ENCODE data around the gene MPND.

The MPND gene

GRCh38 chr19:4368128-4368820 is 24.9 kb downstream of the MPND start:
- DNase-seq: no peak

GRCh38 chr19:4369109-4369887 is 25.9 kb downstream of the MPND start:
- peak; percentile 75 for DNase-seq

- DNase-seq: no peak
Measured at GRCh38 chr19:4369888-4370260, 26.5 kb downstream of the MPND start.

GRCh38 chr19:4370418-4371041 is 27.2 kb downstream of the MPND start:
- DNase-seq: no peak

DNA sequence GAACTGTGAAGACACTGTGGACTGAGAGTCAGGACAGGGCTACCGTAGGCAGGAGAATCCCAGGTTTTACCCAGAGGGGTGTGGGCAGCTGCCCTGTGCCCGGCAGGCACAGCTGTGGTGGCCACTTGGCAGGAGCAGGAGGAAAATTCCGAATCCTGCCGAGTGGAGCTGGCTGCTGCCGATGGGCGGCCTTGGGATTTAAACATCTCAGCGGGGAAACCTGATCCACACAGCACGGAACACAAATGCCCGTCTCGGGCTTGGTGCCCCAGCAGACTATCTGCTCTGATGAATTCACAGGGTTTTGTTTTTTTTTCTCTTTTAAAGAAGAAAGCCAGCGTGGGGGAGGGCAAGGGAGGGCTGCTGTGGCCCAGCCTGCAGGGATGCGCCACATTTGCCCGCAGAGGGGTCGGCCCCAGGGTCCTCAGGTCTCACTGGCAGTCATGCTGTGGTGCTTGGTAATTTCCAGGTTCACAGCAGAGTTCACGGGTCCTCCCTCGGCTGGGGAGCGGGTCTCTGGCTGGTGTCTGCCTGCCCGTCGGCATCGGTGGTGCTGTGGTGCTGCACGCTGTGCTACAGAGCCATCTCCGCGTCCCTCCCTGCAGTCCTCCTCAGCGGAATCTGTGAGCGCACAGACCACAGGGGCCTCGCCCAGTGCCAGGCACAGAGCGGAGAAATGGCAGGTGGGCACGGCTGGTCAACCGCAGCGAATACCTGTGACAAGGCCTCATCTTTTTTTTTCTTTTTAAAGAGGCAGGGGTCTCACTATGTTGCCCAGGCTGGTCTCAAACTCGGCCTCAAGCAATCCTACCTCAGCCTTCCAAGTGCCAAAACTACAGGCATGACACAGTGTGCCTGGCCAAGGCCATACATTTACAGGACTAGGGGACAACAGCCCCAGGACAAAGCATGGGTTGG is 28.1 kb downstream of the MPND start:
- no peak for DNase-seq

DNA sequence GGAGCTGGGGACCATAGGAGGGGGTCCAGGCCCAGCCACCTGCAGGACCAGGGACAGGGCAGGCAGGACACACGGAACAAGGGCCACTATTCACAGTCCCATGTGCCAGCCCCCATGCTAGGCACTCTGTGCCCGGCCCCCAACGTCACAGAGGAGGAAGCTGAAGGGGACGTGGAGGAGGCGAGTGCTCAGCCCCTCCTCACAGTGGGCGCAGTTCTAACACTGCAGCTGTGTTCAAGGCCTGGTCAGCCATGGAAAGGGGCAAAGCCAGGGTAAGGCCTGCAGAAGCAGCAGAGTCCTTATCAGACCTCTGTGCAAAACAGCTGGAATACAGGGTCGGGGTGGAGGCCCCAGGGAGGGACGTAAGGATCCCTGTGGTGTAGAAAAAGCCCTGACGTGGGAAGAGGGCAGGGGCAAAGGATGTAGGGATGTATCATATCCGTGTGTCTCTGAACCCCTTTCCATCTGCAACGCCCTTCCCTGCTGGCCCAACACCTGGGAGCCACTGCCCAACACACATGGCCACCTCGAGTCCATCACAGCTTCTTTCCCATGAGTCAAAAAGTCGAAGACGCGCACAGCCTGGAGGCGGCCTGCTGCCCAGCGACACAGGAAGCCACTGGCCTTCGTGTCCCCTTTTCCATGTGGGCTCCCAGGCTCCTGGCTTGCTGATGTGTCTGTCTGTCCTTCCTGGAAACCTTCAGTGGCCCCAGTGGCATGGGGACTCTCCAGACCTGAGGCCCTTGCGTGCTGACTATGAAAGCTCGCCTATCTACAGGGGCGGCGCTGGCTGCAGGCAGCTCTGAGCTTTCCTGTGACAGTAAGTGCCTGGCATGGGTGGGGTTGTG is 29.0 kb downstream of the MPND start:
- DNase-seq: no peak

- no peak for DNase-seq
Measured at GRCh38 chr19:4373013-4373367, 29.6 kb downstream of the MPND start.

GRCh38 chr19:4373601-4374497 is 30.5 kb downstream of the MPND start:
- no peak for DNase-seq

DNA sequence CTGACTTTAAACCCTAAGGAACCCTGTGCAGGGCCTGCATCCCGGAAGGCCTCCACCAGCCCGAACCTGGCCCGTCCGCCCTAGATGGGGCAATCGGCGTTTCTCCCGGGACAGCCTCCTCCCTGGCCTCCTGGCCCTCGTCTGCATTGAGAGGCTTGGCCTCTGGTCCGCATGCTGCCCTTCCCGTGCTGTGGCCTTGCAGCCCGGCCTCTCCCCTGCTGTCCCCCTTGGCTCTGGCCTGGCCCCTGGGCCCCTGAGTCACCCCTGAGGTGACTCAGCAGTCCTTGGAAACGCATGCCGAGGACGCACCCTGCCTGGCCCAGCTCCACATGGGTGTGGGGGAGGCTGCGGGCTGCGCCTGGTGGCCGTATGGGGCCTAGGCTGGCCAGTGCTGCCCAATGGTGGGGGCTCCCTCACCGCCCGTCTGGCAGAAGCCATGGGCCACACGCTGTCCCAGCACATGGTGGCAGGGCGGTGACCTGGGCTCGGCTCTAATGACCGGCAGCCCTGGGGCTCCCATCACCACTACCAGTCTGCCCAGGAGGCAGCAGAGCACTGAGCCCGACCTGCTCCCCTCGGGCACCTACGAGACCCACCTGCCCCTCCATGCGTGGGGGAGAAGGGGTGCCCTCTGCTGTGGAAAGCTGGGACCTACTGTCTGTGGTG is 31.3 kb downstream of the MPND start:
- DNase-seq: peak; percentile 19

DNA sequence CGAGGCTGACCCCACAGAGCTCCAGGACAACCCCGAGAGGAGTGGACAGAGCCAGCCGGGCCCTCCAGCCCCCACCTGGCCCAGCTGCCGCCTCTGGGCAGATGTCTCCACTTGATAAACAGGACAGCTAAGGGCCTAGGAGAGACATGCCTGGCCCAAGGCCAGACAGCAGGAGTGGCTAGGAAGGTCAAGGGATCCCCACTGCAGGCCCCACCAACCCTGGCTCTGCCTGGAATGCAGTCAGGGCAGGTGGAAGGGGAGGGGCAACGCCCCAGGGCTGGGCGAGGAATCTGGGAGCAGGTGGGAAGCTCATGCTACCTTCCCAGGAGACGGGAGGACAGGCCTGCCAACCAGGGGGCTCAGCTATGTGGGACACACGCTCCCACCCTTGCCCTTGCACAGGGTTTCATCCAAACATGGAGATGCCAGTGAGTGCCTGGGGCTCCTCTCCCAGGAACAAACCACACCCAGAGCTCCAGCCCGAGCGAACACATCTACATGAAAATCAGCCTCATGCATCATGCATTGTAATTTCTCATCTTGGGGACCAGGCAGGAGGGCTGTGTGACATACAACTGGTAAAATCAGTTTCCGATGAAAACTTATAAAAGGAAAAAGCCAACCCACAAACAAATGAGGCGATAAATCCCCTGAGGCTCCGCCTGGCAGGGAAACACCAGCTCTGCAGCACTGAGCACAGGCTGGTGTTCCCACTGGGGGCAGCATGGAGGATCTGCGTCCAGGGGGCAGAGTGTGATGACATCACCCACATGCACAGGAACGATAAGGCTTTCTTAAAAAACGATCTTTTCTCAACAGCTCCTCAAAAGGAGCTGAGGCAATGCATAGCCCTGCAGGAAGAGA is 32.0 kb downstream of the MPND start:
- DNase-seq: no peak

DNA sequence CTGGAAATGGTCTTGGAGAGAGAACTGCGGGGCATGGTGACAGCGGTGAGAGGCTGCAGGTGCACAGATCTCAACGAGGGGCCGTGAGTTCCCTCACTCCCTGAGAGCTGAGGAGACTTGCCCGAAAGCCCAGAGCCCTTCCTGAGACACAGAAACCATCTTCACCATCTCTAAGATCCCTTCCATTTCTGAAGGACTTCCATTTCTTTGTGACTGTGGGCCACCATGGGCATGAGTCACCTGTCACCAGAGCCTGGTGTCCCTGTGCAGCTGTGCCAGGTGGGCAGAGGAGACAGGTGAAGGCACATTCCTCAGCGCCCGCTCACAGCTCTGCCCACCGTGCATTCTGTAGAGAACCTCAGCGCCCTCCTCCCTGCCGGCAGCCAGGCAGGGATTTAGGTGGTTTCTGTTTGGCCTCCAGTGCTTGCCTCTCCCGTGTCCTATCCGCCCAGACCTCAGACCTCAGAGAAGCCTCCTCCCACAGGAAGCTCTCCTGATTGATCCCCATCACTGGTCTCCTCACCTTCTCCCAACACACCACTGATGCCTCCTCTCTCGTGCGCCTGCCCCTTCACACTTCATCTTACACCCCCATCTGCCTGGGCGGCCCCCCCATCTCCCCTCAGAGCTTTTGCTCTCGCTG is 32.8 kb downstream of the MPND start:
- no peak for DNase-seq

DNA sequence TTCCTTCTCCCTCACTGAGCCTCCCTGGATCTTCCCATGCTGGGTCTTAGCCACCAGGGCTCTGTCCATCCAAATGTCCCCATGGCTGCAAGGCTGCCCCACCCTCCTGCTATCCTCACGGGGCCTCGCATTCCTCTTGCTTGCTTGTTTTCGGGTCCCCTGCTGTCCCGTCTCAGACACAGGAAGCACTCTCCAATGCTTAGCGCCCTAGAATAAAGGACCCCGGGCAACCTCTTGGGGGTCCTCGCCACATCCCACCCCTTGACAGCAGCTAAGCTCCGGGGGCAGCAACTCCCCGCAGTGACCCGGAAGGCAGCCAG is 33.3 kb downstream of the MPND start:
- DNase-seq: no peak

DNA sequence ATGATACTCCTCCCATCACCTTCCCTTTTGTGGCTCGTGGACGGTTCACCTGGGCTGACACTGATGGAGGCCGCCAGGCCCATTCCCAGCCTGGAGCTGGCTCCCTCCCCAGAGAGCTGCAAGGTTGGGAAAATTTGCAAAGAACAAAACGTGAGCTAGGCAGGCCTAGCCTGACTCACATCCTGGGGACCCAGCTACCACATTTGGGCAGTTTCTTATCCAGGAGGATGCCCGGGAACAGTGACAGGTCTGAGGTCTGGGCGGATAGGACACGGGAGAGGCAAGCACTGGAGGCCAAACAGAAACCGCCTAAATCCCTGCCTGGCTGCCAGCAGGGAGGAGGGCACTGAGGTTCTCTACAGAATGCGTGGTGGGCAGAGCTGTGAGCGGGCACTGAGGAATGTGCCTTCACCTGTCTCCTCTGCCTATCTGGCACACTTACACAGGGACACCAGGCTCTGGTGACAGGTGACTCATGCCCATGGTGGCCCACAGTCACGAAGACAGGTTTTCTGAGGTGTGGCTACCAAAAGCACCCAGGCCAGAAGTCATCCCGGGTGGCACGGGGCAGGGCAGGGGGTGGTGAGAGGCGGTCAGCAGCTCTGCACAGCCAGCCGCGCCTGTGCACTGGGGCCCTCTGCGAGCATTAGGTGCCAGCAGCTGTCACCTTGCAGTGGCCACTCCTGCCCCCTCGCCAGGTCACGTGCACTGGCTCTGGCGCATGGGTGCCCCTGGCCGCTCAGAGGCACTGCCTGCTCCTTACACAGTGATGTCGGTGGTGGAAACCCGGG is 33.8 kb downstream of the MPND start:
- no peak for DNase-seq

GRCh38 chr19:4378886-4379285 is 35.5 kb downstream of the MPND start:
- no peak for DNase-seq

- DNase-seq: peak; percentile 96
Measured at GRCh38 chr19:4379383-4380253, 36.3 kb downstream of the MPND start.

- DNase-seq: no peak
Measured at GRCh38 chr19:4380254-4380727, 36.9 kb downstream of the MPND start.
